Activated CD4-positive, alpha-beta T cell treated with anti-CD3 and anti-CD28 coated beads for 4 hours (primary cell): ENCODE measurements around the gene DCAF7.

Experiments
- DNase-seq, 2 donors: peaks; one replicate each; pipeline ENCODE4 v3.0.0-alpha.2; 2020

DCAF7 gene

DNA sequence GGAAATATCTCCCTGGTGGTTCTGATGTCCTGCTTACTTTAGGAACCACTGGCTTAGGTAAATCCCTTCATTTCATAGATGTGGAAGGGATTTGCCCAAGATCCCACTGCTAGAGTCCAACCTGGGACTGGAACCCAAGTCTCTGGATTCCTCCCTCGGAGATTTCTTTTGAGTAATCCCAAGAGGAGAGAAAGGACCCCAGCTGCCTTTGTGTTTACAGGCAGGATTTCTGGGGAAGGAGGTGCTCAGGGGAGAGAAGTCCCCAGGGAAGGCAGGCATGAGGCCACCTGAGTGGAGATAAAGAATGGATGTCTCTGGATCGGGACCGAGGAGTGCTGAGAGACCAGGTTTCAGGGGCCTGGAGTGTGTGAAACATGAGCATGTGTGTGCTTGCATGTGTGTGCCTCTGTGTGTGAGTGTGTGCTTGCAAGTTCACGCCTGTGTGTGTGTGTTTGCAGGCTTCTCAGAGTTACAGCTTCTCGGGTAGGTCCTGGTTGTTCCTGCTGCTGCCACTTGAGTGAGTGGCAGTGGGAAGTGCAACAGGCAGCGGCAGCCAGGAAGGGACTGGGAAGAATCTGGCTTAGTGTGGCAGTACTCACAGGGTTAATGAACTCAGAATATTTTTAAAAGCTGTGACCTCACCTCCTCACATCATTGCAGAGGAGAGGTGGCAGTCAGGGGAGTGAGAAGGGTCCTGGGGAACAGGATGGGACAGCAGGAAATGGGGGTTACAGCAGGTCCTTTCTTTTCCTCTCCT, 24.9 kb upstream of the DCAF7 start:
- DNase-seq: no peak

DNA sequence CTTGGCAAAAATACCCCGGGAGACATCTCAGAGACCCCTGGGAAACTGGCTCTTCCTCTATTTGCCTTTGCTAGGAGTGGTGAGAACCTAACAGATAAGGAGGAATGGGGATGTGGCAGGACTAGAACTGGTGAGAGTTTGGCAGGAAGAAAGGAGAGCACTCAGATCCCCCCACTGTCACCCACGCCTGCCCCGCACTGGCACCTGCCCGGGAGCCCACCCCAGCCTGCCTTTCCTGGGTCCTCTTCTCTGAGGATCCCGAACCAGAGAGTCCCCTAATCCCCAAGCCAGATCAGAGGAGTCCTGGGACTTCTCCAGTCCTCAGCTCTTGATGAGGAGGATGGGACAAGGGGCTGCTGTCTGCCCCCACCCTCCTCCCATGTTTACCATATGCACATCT, 23.4 kb upstream of the DCAF7 start:
- DNase-seq: no peak

DNA sequence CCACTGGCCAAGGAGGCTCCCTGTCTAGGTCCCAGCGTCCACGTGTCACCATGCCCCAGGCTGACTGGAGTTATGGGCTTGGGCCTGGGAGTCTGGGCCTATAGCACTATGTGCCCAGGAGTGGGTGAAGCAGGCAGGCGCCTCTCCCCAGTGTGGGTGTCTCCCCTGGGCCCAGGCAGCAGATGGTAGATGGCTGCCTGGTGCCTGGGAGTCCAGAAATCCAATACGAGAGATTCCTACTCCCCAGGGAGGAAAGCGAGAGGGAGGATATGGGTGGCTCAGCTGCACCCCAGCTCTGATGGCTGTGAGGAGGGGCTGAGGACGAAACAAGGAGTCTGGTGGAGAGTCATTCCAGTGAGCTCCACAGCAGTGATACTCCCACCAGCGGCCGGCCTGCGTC, 22.1 kb upstream of the DCAF7 start:
- no peak for DNase-seq

DNA sequence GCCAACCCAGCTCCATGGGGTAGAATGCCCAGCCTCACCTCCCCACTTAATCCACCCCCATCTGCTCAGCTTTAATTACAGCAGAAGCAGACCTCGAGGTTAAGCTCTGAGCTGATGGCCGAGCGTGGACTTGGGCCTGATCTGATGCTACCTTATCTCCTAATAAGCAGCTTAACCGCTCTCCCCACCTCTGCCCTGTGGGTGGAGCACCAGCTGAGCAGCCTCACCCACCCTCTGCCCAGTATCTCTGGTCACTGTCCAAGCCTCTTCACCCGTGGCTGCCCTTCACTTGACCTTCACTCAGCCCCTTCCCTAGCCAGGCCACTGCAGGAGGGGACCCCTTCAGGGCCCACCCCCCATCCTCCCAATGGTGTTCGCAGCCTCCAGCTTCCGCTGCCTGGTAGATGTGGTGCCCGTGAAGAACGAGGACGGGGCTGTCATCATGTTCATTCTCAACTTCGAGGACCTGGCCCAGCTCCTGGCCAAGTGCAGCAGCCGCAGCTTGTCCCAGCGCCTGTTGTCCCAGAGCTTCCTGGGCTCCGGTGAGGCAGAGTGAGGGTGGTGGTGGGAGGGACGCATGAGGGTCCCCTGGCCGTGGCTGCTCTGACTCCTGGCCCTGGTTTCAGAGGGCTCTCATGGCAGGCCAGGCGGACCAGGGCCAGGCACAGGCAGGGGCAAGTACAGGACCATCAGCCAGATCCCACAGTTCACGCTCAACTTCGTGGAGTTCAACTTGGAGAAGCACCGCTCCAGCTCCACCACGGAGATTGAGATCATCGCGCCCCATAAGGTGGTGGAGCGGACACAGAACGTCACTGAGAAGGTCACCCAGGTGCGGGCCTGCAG, 20.3 kb upstream of the DCAF7 start:
- no peak for DNase-seq

DNA sequence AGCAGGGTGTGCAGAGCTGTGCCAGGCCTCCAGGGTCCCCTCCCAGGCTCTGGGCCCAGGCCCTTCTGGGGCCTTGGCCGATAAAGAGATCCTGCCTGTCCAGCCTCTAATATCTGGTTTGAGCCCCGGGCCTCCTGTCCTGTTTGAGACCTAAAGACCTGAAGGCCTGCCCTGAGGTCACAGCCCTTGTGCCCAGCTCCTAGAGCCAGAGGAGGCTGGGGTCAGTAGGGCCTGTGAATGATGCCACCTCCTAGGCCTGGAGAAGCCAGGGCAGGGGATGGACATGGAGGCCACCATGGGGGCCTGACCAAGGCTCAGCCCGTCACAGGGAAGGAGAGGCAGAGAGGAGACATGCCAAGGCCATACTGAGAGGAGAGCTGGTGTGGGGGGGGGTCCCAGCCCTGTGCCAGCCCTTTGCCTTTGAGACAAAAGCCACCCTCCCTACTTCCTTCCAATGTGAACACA, 19.7 kb upstream of the DCAF7 start:
- DNase-seq: no peak

DNA sequence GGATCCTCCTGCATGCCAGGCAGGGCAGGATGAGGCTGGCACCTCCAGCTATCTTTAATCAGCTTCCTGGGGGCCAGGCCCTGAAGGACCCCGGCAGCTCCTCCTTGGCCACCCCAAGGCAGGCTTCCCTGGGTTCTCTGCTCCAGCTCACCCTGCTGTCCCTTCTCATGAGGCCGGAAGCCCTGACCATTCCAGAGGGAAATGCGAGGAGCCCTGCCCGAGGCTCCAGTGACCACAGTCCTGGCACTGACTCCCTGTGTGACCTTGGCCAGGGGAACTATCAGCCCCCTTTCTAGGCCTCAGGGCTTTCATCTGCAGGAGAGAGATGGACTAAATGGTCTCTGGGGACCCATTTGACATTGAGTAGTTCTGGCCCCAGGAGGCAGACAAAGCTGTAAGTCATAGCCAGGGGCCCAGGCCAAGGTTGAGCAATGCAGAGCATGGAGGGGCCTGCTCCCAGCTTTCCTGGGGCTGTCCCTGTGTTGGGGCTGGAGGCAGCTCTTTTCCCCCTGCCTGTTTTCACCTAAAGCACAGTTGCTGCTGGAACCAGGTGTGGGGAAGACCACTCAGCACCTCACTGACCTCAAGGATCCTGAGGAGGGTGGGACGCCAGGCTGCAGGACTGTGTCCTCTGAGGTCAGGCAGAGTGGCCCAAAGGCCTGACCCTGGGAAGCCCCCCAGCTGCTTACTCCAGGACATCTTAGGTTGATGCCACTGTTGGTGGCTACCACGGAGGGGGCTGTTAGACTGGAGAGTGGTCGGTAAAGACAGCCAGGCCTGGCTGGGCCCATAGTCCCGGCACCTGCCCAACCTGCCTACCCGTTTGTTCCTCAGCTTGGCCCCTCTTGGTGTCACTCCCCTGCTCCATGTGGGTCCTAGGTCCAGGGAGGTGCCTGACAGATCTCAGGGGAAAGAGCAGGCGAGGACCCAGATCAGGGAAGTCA, 19.0 kb upstream of the DCAF7 start:
- DNase-seq: no peak

DNA sequence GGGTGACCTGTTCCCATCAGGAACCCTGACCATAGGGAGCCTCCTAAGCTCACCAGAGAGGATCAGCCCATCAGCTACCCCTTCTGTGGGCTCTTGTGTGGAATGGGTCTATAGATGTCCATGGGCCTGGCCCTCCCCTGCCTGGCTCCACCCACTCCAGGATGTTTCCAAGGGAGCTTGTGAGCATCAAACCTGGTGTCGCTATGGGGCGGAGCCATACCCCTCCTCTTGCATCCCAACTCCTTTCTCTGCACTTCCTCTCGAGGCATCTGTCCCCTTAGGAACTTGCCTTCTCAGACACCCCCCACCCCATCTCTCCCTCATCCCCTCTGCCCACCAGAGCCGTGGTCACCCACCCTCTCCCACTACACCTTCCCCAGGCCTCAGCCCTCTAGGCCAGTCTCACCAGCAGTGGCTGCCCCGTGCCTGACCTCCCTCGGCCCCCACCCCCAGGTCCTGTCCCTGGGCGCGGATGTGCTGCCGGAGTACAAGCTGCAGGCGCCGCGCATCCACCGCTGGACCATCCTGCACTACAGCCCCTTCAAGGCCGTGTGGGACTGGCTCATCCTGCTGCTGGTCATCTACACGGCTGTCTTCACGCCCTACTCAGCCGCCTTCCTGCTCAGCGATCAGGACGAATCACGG, 16.7 kb upstream of the DCAF7 start:
- DNase-seq: no peak

DNA sequence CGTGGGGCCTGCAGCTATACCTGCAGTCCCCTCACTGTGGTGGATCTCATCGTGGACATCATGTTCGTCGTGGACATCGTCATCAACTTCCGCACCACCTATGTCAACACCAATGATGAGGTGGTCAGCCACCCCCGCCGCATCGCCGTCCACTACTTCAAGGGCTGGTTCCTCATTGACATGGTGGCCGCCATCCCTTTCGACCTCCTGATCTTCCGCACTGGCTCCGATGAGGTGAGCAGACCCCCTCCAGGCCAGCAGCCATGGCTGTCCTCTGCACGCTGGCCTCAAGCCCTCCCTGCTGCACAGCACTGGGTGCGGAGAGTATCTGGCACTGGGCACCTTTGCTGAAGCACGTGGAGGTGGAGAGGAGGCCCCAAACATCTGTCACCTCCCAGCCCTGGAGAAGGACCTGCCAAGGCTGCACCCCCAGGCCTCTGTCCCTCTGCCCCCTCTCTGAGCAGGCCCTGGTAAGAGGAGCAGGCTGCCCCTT, 16.2 kb upstream of the DCAF7 start:
- no peak for DNase-seq

DNA sequence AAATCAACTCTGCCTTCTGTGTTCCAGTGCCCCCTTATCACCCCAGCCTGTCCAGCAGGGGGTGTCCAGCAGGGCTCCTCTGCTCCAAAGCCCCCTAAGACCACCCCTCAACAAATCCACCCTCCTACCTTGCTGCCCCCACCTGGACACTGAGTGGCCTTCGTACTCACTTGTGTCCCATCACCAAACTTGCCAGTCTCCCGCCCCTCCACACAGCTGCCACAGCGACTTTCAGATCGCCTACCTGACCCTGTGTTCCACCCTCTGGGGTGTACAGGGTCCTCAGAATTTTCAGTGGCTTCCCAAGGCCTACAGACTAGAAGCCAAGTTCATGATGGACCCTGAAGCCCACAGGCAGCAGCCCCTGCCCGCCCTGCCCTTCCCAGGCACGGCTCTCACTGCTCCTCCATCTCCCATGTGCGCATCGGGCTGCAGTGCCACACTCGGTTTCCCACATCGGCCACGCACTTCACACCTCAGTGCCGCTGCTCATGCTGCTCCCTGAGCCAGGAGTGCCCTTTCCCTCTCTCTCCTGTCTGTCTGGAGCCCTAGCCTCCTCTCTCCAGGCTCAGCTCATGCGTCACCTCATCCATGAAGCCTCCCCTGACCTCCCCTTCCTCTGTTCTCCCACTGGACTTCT, 15.3 kb upstream of the DCAF7 start:
- DNase-seq: no peak

DNA sequence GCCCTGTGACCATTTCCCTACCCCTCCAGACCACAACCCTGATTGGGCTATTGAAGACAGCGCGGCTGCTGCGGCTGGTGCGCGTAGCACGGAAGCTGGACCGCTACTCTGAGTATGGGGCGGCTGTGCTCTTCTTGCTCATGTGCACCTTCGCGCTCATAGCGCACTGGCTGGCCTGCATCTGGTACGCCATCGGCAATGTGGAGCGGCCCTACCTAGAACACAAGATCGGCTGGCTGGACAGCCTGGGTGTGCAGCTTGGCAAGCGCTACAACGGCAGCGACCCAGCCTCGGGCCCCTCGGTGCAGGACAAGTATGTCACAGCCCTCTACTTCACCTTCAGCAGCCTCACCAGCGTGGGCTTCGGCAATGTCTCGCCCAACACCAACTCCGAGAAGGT, 14.6 kb upstream of the DCAF7 start:
- no peak for DNase-seq

DNA sequence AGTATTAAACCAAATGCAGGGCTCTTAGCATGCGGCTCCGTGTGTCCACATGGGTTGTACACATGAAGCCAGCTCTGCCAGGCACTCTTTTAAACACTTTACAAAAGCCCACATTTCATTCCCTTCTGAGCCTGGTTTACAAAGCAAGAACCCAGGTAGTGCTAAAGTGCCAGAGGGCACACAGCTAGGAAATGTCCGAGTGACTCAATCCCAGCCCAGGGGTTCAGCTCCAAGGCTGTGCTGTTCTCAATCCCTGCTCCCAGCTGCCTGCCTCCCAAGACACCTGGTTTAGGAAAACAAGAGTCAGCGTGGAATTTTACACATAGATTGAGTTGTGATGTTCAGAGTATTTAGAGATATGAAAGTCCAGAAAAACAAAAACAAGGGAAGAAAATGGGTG, 13.3 kb upstream of the DCAF7 start:
- DNase-seq: no peak

DNA sequence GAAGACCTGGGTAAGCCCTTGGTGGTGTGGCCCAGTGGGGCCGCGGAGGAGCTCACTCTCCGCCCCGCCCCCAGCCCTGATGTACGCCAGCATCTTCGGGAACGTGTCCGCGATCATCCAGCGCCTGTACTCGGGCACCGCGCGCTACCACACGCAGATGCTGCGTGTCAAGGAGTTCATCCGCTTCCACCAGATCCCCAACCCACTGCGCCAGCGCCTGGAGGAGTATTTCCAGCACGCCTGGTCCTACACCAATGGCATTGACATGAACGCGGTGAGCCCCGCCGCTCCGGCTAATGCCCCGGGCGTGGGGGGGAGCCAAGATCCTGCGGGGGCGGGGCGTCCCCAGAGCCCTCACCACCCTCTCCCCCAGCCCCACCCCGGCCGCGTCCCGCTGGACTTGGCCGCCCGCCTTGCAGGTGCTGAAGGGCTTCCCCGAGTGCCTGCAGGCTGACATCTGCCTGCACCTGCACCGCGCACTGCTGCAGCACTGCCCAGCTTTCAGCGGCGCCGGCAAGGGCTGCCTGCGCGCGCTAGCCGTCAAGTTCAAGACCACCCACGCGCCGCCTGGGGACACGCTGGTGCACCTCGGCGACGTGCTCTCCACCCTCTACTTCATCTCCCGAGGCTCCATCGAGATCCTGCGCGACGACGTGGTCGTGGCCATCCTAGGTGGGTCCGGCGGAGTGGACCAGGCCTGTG, 12.1 kb upstream of the DCAF7 start:
- no peak for DNase-seq

DNA sequence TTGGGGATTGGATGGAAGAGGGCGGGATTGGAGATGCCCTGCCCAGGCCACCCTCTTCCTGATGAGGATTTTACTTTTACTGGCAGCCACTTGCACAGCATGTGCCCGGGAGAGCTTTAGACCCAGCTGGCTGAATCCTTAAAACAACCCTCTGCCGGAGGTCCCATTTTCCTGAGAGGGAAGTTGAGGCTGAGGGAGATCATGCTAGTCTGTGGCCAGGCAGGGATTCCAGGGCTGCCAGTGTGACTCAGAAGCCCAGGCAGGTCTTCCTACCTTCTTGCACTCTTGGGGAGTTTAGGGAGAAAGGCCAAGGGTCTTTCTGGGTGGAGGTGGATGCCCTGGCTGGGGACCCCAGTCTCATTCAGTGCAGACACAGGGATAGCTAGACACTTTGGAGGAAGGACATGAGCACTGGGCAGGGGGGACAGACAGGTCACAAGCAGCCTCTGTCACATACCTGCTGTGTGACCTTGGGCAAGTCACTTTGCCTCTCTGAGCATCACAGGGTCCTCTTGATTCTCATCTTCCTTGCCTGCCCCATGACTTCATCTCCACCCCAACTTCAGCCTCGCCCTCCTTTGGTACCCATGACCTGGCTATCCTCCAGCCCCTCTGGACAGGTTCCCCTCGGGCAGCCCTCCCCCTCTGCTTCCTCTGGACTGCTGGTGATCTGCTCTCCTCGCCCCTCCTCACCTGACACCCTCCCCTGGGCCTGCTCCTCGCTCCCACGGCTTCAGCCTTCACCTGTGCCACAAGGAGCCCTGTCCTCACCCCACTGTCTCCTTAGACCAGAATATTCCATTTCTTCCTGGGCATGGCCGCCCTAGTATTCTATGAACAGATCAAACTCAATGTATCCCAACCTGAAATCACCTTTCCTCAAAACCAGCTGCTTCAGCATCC, 11.3 kb upstream of the DCAF7 start:
- DNase-seq: no peak

DNA sequence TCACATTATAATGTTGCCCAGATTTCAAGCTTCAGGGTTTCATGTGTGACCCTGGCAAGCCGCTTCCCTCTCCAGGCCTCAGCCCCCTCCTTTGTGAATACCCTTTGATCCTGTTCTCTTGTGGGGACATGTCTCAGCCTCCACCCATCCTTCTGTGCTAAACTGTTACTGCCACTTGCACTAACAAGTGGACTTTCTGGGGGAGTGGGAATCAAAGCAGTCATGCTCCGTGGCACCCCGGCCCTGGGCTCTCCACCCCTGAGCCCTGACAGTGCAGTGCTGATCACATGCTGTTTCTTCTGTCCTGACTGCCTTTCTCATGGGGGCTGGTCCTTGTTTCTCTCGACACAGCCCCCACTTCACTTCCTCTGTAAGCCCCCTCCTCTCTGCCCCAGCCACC, 9.7 kb upstream of the DCAF7 start:
- DNase-seq: no peak

DNA sequence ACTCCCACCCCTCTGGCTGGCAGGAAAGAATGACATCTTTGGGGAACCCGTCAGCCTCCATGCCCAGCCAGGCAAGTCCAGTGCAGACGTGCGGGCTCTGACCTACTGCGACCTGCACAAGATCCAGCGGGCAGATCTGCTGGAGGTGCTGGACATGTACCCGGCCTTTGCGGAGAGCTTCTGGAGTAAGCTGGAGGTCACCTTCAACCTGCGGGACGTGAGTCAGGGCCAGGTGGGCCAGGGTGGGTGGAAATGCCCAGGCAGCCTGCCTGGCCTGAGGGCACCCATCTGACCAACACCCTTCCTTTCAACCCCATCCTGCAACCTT, 8.1 kb upstream of the DCAF7 start:
- DNase-seq: no peak

DNA sequence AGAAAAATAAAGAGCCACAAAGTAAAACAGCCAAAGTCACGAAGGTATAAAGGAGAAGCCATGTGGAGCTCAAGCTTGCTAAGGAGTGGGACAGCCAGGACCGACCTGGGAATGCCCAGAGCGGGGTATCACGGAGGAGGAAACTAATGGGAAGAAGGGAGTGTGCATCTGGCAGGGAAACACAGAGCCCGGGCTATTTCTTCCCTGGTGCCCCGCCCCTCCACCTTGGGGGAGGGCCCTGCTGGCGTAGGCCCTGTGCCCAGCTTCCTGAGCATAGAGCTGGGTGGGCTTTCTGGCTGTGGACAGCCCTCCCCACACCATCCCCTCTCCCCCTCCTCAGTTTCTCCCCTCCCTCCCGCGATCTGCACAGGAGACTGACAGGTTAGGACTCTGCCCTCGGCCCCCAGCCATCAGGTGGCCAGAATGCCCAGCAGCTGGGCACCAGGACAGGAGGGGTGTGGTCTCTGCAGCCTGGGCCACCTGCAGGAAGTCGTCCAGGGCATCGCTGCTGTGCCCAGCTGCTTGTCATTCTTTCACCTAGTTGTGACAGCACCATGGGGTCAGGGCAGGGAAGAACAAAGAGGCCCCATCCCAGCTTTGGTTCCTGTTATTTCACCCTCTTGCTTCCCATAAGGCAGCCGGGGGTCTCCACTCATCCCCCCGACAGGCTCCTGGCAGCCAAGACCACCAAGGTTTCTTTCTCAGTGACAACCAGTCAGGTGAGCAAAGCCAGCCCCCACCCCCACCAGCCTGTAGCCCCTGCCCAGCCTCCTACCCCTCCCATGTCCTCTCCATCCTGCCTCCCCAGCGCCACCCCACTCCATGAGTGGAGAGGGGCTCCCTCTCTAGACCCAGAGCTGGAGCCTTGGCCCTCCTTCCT, 7.1 kb upstream of the DCAF7 start:
- no peak for DNase-seq

DNA sequence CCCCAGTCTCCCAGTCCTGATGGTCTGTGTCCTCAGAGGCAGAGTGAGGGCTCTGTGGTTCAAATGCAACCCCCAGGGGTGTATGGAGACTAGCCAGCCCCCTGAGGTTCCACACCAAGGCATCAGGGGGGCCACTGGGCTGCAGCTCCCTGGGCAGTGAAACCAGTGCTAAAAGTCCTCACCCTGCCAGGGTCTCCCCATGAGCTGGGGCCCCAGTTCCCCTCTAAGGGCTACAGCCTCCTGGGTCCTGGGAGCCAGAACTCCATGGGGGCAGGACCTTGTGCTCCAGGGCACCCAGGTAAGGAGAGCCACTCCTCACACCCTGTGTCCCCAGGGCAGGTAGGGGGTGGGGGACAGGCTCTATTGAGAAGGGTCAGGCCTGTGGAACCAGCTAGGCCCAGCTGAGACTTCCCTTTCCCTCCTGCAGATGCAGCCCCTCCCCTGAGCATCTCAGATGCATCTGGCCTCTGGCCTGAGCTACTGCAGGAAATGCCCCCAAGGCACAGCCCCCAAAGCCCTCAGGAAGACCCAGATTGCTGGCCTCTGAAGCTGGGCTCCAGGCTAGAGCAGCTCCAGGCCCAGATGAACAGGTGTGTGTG, 6.4 kb upstream of the DCAF7 start:
- no peak for DNase-seq

DNA sequence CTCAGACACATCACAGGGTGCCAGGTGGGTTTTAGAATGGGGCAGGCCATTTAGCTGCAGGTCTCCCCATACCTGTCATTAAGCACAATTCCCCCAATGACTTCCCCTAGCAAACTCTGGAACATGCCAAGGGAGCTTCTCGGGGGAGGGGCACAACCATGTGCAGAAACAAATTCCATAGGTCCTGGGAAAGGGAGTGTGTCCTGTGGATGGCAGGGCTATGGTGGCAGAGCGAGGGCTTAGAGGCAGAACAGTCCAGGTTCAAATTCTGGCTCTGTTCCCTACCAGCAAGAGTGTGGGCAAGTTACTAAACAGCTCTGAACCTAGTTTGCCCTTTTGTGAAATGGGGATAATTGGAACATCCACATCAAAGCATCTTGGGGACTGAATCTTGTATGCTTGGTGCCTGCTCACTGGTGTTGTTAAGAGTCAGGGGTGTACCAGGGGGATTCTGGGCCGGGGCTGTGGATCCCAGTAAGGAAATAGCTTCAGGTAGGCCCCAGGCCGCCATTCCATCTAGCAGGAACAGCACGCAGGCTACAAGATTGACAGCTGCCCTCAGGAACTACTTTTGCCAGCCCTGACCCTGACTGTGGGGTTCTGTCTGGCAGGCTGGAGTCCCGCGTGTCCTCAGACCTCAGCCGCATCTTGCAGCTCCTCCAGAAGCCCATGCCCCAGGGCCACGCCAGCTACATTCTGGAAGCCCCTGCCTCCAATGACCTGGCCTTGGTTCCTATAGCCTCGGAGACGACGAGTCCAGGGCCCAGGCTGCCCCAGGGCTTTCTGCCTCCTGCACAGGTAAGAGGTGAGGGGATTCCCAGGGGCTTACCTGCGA, 5.6 kb upstream of the DCAF7 start:
- no peak for DNase-seq
